NCI-H345 (cell line): ENCODE results near the gene KRT31.
"Not testable (repeated sequence)": the region's sequence is repeated elsewhere in the genome, so short reads cannot be mapped to it uniquely, and the experiment has no call there.

Experiments
- DNase-seq: peaks from one replicate; lab custom pipeline; 2025; lab: John Stamatoyannopoulos, UW

Gene KRT31

GRCh38 chr17:41396996-41397660 lies at the start of gene KRT31:
Gene KRT31, minus strand, starts transcription at chr17:41397608. Its CDS starts 69 bp downstream, at chr17:41397539.
- DNase-seq = no peak

DNA sequence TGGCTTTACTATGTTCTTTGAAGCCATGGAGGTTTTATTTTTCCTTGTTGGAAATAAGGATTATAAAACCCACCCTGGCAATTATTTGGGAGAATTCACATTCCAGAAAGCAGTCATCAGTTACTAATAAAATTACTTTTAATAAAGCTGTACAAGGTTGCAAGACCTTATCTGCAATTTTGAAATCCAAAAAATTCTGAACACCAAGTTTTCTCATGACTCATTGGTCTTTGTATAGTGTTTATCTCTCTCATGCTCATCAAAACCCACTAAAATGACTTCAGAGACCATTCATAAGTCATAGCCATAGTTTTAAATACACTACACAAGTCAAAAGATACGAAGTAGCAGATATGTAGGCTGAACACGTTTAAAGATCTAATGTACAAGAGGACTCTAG lies 49.4 kb upstream of the KRT31 start:
- DNase-seq = no peak

- DNase-seq = no peak
These were observed 47.2 kb upstream of the KRT31 start for GRCh38 chr17:41444640-41445039.

DNA sequence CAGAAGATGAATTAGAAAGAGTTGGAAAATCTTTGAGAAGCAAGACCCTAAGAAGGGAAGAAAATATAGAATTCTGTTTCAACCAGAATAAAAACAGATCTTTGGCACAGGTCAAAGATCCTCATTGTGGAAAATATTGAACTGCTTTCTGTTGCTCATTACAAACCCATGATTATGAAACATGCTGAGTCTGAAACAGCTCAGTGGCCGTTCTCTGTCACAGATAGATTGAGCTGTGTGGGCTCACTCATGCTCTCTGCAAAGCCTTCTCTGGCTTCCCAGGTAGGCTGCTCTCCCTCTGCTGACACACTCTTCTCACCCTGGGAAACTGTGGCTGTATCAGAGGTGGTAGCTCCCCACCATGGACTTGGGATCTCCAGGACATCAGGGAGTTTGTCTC lies 46.8 kb upstream of the KRT31 start:
- no peak for DNase-seq

GRCh38 chr17:41442739-41443138 lies 45.3 kb upstream of the KRT31 start:
- no peak for DNase-seq

DNA sequence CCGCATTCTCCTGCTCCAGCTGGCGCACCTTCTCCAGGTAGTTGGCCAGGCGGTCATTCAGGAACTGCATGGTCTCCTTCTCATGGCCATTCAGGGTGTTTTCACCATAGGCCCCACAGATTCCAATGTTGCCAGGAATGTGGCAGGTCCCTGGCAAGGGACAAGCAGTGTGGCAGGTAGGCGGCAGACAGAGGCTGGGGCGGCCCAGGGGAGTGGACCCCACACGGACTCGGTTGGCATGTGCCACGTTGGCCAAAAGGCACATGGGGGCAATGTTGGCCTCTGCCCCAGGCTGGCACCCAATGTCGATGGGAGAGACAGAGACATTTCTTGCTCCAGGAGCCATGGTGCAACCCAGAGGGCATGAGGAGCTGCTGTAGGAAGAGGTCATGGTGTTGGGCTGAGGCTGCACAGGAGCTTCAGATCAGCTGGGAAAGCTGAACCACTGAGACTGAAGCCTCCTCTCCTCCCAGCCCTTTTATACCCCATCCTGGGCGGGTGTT lies 43.2 kb upstream of the KRT31 start, which contains the start of gene KRT38:
Gene KRT38, minus strand, starts transcription at position 453 of the 503 bp plus-strand sequence. Its CDS starts 62 bp downstream, at position 391.
- DNase-seq = no peak

DNA sequence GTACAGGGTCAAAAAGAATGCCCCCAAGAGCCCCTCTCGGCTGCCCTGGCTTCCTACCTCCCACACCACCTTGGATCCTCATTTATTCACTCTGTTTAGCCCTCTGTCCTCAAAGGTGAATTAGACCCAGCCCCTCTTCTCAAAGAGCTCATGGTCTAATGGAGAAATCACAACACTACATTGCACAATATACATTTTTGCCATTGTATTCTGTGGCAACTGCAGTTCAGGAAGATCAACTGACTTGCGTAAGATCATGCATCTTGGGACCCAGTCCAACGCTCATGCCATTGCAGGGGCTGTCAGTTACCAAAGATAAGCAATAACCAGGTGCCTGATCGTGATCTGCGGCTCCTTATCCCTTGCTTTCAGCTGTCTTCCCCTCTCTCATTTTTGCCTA lies 42.0 kb upstream of the KRT31 start:
- DNase-seq = no peak

DNA sequence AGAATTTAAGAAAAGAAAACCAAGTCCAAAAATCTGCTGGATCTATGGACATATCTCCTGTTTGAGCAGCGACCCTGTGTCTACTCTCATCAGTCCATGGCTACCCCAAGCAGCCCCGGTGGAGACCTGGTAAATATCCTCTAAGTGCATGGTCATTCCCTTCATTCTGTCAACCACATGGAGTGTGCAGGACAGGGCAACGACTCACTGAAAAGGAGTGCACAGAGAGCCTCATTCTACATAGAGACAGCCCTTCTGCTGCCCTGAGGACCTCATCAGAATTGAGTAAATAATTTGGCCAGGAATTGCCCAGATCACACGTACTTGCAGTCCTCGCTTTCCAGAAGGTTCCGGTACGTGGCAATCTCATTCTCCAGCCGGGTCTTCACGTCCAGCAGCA lies 40.4 kb upstream of the KRT31 start:
- no peak for DNase-seq

DNA sequence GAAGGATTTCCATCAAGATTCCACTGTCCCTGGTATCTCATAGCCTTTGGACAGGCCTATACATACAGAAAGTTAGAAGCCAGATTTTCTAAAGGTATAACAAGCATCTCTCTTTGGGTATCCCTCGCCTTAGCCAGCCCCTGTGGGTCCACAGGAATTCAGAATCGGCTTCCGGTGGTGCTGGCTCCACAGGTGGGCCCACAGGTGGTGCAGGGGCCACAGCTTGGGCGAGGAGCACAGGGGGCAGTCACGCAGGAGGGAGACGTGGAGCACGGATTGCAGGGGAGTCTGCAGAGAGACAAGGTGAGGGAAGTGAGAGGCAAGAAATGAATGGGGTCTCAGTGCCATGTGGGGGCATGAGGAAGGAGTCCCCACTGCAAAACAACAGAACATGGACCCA lies 39.8 kb upstream of the KRT31 start:
- no peak for DNase-seq

DNA sequence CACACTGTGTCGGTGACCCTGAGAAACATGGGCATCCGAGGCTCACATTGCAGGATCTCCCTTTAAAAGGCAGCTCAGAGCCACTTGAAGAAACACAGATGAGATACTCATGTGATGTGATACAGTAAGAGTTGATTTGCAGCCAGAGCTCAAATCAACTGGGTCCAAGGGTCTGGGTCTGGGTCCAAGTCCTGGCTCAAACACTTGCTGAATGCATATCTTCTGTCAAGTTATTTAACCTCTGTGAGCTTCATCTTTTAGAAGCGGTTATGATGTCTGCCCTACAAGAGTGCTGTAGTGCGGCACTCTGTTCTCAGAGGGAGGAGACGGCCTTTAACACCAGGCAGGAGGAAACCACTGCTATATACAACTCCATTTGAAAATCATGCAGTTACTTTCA lies 37.0 kb upstream of the KRT31 start:
- no peak for DNase-seq

DNA sequence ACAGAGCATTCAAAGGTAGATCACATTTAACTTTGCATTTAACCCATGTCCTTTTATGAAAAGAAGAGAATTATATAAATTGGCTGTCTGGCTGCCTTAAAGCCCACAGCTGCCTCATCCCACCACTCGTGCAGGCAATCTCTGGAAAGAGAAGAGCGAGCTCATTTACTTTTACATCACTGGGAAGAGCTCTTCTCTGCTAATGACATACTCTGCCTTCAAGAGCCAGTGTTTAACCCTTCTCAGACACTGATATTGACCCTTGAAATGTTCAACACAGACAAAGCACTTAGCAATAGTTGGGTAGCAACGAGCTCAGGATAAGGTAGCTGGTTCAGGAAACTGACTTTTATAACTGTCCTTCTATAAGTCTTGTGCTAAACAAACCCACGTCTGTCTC lies 36.6 kb upstream of the KRT31 start:
- DNase-seq = peak; percentile 16

GRCh38 chr17:41433586-41433985 lies 36.2 kb upstream of the KRT31 start:
- DNase-seq = peak; percentile 19

DNA sequence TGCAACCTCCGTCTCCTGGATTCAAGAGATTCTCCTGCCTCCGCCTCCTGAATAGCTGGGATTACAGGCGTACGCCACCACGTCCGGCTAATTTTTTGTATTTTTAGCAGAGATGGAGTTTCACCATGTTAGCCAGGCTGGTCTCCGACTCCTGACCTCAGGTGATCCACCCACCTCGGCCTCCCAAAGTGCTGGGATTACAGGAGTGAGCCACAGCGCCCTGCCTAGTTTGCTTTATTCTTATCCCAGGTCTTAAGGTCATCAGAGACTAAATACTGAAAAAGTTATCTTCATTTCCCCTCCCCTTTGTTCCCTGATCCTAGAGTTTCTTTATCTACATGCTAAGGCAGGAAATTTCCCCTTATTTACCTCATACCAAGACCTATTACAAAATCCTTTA lies 33.0 kb upstream of the KRT31 start:
- not testable (repeated sequence) for DNase-seq

GRCh38 chr17:41429667-41430066 lies 32.3 kb upstream of the KRT31 start:
- no peak for DNase-seq

GRCh38 chr17:41428591-41429291 lies 31.3 kb upstream of the KRT31 start:
- no peak for DNase-seq

- no peak for DNase-seq
These were observed 26.8 kb upstream of the KRT31 start, which contains the start of gene KRT37 for GRCh38 chr17:41424111-41424635. Gene KRT37, minus strand, starts transcription at chr17:41424585. Its CDS starts 62 bp downstream, at chr17:41424523.

GRCh38 chr17:41422586-41422985 lies 25.2 kb upstream of the KRT31 start:
- not testable (repeated sequence) for DNase-seq

- DNase-seq = no peak
These were observed 24.2 kb upstream of the KRT31 start for GRCh38 chr17:41421617-41422016.

DNA sequence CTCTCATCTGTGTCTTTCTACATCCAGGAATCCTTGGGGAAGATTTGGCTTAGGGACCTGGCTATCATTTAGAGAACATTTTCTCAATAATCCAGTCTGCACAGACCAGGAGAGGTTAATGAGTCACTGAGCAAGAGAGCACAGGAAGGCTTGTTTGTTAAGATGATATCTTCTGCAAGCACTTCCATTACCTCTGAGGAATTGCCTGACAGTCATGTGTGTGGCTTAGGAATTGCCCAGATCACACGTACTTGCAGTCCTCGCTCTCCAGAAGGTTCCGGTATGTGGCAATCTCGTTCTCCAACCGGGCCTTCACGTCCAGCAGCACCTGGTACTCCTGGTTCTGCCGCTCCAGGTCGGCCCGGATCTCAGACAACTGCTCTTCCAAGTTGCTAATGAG lies 23.7 kb upstream of the KRT31 start:
- DNase-seq = no peak

- DNase-seq = no peak
These were observed 22.7 kb upstream of the KRT31 start for GRCh38 chr17:41420134-41420533.

- DNase-seq = no peak
These were observed 22.3 kb upstream of the KRT31 start for GRCh38 chr17:41419716-41420115.

DNA sequence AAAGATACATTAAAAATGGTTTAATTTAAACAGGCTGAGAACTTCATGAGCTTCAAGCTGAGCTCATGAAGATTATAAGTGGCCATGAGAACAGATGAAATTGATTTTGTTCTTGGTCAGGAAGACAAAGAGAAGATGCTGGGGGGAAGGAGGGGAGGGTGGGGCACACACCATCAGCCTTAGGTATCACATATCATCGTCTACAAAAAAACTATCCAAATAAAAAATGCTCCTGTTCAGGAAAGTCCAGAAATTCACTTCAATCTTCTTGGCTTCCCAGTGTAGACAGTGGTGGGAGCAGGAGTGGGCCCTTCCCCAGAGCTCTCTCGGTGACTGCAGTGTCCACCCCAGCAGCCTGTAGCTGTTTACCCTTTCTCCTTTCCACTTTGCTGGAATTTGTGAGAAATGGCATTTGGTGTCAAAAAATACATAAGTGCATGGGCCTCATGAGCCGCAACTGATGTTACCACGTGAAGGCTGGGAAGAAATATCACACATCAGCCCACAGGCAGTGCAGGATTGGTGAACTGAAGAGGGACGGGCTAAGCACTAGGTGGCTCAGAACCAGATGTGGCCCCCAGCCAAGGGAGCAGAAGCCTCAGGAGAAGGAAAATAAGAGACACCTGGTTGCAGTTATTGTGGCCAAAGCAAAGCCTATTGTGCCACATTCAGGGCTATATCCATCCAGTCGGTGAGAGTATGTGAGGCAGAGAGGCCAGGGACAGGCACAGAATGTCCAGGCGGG lies 20.9 kb upstream of the KRT31 start:
- no peak for DNase-seq
